Posterior vena cava (tissue), 2 donors: ENCODE data around the gene MRPS24. TPM values are rescaled to one million over a fixed set of nuclear protein-coding genes. Genes with fewer than 3 reads are reported as not detected.
"Not testable (repeated sequence)": the region's sequence is repeated elsewhere in the genome, so short reads cannot be mapped to it uniquely, and the experiment has no call there.

Source experiments
- DNase-seq: peaks from one replicate; pipeline ENCODE4 v3.0.0-alpha.2; 2020; ENCODE audit warnings: low spot score
- intact Hi-C, 2 donors: fragments of 100-400 bp; cut with DNase I; formaldehyde crosslinking; loops; one replicate each; pipeline versions ENCODE4 v1.14.1 to v1.14.2; 2022 to 2023
- long read RNA-seq, 2 donors: library from polyadenylated mRNA; unstranded; transcript quantifications; one replicate each; pipeline ENCODE4 v2.0.0, GENCODE V29; 2020 to 2021
- total RNA-seq, 2 donors: library from RNA; stranded (reverse); fragmentation: NEBNext Ultra II Directional; extraction: Animal tissue kit (Norgen Biotek cat#: 25700); gene quantifications; one replicate each; pipeline ENCODE4 v1.2.1, GENCODE V29; 2021
- donor health status: DM: yes; HTN: yes; CAD: no.
- donor health status: DM: yes; HTN: yes; CAD: no.

MRPS24 gene
- total RNA-seq: 10 to 100 TPM; 58.0 to 59.9 TPM
- long read RNA-seq, donor 1, transcript MRPS24-201 (4 exons, 707 nt): major isoform, 13 of 16 reads
- long read RNA-seq, donor 1, partial matches to known transcripts: 0 of 16 reads
- long read RNA-seq, donor 1, other reads (novel, unspliced or antisense): 0 of 16 reads
- long read RNA-seq, donor 2, transcript MRPS24-201 (4 exons, 707 nt): major isoform, 21 of 31 reads
- long read RNA-seq, donor 2, partial matches to known transcripts: 3 of 31 reads
- long read RNA-seq, donor 2, other reads (novel, unspliced or antisense): 0 of 31 reads

DNA sequence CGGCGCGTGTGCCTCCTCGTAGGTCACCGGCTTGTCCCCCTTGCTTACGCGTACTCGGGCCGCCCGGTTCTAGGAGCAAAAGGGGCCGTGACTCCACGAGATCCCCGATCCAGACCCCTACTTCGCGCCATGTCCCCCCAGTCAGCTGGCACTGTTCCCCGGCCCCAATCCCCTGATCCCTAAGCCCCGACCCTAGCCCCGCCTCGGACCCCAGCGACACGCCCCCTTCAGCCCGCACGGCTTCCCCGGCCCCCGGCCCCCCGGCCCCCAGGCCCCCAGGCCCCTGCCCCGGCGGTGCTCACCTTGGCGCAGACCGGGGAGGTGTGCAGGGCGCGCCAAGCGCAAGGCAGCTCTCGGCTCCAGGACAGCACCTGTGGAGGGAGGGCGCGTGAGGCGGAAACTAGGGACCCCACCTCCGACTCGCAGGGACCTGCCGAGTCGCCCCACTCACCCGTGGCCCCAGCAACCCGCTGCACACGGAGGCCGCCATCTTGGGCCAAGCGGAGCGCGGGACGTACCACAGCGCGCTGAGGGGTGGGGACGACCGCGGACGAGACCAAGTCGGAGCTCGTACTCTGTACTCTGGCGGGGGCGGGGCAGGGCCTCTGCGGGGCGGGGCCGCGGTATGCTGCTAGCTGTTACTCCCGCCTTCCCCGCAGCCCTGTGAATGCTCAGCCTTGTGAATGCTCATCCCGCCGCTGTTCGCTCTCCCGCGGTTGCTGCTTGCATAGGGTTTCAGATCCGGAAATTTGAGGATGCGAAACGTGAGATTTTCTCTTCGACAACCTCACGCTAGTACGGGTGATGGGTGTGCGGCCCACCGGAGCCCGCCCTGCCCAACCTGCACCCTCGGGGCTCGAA is at the start of gene MRPS24:
MRPS24 (minus strand) TSS at position 512 of the 861 bp plus-strand sequence; CDS start at position 490, 22 bp downstream.
- intact Hi-C loops: no loop called here
- DNase-seq: peak; percentile 98

DNA sequence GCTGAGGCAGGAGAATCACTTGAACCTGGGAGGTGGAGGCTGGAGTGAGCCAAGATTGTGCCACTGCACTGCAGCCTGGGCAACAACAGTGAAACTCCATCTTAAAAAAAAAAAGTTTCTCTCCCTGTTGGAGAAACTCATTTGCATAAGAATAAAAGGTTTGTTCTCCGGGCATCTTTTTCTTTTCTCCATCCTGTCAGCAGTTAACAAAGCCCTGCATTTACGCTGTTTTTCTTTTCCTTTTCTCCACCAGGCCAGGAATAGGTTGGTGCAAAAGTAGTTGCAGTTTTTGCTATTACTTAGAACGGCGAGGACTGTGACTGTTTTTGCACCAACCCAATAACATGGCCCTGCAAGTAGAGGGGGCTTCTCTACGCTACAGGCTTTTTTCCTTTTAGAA is 46.6 kb upstream of the MRPS24 start:
- DNase-seq: no peak
- intact Hi-C loops: no loop called here

DNA sequence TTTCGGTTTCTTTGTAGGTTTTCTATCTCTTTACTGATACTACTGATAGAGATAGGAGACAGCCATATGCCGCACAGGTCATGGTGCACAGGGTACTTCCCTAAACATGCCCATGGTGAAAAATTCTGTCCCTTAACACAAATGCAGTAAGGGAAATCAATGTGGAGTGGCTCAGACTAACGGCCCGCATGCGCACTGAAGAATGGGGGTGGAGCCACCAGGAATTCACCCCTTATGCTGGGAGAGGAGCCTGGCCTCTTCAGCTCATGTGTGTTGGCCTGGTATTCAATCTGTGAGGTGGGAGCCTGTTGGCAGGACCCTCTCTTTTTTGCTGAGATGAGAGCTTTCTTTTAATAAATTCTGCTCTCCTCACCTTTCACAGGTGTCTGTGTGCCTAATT is 45.5 kb upstream of the MRPS24 start:
- intact Hi-C loops: no loop called here
- no peak for DNase-seq

DNA sequence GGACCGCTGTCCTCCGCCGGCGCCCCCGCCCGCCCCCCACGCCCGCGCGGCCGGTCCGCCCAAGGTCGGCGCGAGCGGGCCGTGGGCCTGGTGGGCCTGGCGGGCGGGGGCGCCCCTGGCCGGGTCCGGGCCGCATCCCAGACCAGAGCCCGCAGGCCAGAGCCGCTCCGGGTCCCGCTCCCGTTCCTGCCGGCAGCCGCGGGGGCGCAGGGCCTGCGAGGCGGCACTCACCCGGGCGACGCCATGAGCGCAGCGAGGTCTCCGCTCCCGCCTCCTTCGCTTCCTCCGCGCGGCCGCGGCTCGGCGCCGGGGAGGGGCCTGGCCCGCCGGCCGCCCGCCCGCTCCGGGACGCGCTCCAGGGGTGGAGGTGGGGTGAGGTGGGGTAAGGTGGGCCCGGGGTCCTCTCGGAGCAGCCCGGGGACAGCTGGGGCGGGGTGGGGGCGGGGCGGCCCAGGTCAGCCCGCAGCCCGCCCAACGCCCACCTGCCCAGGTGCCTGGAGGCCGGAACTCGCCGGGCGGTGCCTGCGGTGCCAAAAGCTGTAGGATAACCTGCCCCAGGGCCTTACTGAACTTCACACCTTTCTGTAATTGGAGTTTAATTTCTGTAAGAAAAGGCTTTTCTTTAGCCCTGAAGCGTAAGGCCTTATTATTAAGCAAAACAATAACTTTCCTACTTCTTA is 37.2 kb upstream of the MRPS24 start, which contains the start of gene URGCP:
URGCP (minus strand) TSS at position 266 of the 680 bp plus-strand sequence; CDS start at position 245, 21 bp downstream.
- DNase-seq: peak; percentile 85
- intact Hi-C loops: no loop called here

DNA sequence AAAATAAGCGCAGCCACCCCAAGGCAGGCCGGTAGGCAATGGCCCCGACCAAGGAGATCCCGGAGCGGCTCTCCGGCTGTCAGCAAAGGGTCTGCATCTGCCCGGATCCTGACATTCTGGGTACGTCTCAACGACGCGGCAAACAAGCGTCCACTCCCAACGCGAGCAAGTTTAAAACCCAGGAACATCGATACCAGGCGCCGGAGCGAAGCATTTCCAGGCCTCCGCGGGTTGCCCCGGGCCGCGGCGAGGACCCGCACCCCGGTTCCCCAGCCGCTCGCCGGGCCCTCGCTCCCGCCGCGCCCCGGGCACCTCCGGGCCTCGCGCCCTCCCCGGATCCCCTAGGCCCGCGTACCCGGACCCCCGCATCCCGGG is 36.6 kb upstream of the MRPS24 start:
- intact Hi-C loops: no loop called here
- DNase-seq: peak; percentile 80

DNA sequence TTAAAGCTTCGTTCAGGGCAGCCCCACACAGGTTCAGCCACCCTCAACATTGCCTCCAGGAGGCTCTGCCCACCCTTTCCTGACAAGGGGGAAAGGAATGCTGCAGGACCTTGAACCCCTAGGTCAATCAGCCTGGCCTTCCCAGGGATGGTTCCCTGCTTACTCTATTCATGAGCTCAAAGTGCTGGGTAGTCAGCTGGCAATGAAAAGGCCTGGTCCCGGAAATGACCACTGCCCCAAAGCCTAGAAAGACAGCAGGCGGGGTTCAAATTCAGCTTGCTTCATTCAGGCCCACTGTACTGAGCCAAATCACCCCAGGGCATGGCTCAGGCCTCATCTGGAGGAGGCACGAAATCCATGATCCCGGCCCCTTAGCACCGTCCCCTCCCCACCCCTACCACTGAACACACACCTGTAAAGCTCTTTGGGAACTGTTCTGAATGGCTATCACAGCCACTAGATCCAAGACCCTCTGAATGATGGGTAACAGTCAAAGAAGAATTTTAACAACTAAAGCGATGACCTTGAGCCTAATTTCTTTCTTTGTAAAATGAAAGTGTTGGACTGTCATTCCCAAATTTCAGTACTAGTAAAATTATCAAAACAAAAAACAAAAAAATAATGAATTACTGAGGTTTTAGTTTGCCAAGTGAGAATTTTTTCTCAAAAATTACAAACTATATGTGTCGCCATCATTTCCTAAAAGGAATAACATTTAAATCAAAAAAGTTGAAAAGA is 36.1 kb upstream of the MRPS24 start:
- intact Hi-C loops: no loop called here
- no peak for DNase-seq

DNA sequence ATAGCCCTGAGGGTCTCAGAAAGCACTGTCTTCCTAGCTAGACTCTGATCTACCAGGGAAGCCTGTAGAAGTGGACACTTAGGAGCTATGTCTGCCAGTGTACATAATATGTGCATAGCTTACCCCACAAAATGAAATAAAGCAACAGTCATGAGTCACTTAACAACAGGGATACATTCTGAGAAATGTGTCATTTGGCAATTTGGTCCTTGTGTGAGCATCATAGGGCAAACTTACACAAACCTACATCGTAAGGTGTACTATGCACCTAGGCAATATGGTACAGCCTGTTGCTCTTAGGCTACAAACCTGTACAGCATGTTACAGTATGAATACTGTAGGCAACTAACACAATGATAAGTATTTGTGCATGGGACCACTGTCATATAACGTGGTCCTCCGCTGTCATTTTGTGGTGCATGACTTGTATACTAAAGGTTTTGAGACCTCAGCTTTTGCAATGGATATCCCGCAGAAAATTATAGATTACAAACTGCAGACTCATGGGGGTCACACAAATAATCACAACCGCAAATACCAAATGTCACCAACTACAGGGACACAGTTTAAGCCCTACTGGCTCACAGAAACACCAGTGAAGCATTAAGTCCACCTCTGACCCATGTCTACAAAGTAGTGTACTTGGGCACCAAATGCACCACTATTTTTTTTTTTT is 35.4 kb upstream of the MRPS24 start:
- no peak for DNase-seq
- intact Hi-C loops: no loop called here

DNA sequence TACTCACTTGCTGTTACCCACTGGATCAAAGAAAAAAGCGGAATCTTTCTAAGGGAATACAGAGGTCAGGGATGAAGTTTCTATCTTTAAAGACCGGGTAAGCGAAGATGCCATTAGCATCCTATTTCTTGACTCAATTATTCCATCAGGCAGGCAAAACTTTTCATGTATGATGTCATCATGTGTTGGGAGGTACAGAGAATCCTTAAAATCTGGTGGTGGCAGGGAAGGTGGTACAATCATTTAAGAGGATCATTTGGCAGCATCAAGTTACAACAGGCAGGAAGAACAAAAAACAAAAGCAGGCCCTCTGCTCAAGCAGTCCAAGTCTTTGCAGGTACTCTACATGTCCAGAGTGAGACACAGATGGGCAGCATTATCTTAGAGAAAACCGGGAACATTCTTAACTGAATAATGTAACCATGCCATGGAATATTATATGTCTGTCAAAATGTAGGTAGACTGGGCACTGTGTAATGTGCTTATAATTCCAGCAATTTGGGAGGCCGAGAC is 33.3 kb upstream of the MRPS24 start:
- DNase-seq: no peak
- intact Hi-C loops: no loop called here

DNA sequence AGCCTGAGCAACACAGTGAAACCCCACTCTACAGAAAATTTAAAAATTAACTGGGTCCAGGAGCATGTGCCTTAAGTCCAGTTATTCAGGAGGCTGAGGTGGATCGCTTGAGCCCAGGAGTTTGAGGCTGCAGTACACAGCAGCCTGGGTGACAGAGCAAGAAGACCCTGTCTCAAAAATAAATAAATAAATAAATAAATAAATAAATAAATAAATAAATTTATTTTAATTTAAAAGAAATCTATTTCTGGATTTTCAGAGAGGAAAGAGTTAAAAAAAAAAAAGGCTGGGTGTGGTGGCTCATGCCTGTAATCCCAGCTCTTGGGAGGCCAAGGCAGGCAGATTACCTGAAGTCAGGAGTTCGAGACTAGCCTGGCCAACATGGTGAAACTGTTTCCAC is 29.3 kb upstream of the MRPS24 start:
- DNase-seq, intact Hi-C loops: not testable (repeated sequence)

DNA sequence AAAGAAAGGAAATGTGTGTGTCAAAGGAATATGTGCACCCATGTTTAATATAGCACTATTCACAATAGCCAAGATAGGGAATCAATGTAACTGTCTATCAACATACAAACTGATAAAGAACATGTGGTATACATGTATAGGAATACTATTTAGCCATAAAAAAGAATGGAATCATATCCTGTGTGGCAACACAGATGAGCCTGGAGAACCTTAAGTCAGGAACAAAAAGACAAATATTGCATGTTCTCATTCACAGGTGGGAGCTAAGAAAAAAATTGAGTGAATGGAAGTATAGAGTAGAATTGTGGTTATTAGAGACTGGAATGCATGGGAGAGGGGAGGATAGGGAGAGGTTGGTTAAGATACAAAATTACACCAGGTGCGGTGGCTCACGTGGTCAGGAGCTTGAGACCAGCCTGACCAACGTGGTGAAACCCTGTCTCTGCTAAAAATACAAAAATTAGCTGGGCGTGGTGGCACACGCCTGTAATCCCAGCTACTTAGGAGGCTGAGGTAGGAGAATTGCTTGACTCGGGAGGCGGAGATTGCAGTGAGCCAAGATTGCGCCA is 26.6 kb upstream of the MRPS24 start:
- intact Hi-C loops: no loop called here
- no peak for DNase-seq

DNA sequence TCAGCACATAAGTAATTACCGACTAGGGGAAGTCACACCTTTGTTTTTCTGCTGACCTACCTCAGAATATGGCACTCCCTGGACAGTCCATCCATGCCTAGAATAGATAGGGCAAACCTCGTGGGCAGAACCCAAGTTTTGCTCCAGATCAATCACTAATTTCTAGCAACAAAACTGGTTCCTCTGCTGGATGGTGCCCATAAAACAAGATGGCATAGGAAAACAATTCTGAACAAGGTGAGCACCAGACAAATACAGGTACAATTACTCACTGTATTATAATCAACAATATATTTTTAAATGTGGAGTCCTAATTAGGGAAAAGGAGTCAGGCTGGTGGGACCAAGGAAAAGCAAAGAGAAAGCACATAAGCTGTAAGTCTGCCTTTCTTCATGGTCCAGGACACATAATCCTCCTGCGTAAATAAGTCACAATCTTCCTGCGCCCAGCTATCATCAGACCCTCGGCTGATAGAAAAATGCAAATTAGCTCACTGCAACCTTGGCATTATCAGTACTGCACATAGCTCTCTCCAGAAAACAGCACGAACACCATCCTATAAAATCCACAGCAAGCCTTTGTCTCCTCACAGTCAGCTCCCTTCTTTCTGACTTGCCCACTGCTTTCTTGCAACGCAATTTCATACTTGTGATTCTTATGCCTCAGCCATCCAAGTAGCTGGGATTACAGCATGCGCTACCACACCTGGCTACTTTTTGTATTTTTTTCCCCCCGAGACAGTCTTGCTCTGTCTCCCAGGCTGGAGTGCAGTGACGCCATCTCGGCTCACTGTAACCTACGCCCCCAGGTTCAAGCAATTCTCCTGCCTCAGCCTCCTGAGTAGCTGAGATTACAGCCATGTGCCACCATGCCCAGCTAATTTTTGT is 22.0 kb upstream of the MRPS24 start:
- no peak for DNase-seq
- intact Hi-C loops: no loop called here

DNA sequence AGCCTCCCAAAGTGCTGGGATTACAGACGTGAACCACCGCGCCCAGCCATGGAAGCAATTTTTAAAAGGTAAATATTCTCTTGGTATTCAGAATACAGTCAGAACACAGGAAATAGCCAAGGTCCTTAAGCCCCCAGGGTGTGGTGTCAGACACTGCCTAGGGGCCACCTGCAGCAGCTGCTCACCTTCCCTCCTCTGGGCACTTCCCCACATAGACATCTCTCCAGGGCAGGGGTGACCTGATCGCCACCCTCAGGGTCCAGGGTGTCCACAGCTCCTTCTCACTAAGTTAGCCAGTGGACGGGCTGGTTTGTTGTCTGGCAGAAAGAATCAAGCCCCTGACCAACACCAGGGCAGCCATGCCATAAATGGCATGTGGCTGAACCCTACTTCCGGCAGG is 21.2 kb upstream of the MRPS24 start:
- intact Hi-C loops: no loop called here

DNA sequence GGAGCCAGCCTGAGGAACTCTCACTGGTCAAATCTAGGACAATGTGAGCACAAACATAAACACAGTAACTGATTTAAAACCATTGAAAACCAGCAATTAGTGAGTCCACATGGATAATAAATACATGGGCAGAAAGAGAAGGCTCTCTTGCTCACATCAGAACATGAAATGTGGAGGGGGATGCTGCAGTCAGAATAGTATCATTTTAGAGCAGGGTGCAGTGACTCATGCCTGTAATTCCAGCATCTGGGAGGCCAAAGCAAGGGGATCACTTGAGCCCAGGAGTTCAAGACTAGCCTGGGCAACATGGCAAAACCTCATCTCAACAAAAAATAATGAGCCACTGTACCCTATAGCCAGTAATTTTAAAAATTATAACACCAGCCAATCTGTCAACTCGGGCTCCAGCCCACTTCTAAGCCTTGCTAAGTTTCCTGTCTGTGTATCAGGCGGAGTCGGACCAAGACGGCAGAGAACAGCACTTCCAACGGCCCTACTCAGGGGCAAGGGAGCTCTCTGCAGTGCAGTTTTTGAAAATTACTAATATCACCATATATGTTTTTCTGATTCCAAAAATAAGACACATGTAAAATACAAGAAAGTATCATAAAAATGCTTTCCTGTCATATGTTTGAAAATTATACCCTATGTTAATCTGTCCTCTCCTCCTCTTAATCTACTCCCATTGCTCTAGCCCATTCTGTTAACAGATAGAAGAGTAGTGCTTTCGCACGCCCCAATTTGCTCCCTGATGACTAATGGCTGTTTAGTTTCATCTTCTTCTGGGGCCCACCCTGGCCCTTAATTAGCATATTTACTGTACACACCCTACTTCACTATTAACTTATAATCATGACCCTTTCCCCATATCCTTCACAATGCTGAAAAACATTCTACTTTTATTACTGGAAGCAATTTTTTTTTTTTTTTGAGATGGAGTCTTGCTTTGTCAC is 20.0 kb upstream of the MRPS24 start:
- DNase-seq: no peak
- intact Hi-C loops: no loop called here

More for the DNA sequence above, 21.2 kb upstream of the MRPS24 start:
- DNase-seq: no peak

DNA sequence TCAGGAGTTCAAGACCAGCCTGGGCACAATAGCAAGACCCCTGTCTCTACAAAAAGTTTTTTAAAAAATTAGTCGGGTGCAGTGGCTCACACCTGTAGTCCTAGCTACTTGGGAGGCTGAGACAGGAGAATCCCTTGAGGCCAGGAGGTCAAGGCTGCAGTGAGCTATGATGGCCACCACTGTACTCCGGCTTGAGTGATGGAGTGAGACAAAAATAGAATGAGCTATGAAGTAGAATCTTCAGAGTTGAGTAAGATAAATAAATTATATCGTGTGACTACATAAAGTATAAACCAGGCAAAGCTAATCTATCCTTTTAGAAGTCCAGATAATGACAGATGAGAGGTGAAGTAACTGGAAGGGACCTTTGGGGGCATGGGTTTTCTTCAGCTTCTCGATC is 15.3 kb upstream of the MRPS24 start:
- intact Hi-C loops: no loop called here
- DNase-seq: no peak

DNA sequence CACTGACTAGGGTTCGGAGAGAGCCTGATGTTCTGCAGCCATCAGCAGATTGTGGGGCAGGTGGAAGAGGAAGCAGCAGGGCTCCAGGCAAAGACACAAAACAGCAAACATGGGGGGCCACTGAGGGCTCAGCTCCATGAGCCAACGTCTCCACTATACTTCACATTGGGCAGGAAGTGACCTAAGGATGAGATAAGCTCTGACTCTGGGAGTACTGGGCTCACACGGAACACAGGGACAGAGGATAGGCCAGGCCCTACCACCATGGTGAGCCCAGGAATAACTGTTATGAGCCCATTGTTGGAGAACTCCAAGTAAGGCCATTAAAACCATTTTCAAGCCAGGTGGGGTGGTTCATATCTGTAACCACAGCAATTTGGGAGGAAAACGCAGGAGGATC is 14.9 kb upstream of the MRPS24 start:
- intact Hi-C loops: no loop called here
- no peak for DNase-seq

DNA sequence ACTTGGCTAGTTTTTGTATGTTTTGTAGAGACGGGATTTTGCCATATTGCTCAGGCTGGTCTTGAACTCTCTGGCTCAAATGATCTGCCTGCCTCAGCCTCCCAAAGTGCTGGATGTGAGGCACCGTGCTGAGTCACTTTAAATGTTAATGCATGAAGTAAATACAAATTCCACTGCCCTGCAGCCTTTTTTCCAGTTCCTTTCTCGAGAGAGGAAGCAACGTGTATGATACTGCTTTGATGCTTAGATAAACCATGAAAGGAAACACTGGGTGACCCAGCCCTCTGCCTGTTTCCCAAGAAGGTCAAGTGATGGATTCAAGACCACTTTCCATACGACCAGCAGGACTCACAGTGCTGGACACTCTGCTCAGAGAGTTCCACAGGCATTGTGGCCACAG is 11.3 kb upstream of the MRPS24 start:
- no peak for DNase-seq
- intact Hi-C loops: no loop called here
